NCI-H345 treated with DMSO at 0.1 percent for 48 hours (cell line): ENCODE measurements around the gene CTSW.
A peak's percentile ranks its signal among the peaks of the same experiment; 100 is the strongest.

Experiments used
- DNase-seq: peaks from one replicate; lab custom pipeline; 2025; ENCODE audit not compliant: unreplicated experiment; lab: John Stamatoyannopoulos, UW

CTSW gene

DNA sequence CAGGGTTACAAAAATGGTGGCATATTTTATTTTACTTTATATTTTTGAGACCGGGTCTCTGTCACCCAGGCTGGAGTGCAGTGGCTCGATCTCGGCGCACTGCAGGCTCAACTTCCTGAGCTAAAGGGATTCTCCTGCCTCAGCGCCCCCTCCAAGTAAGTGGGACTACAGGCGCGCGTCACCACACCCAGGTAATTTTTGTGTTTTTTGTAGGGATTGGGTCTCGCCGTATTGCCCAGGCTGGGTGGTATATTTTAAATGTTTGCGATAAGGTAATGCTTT is 21.2 kb downstream of the CTSW start:
- no peak for DNase-seq

DNA sequence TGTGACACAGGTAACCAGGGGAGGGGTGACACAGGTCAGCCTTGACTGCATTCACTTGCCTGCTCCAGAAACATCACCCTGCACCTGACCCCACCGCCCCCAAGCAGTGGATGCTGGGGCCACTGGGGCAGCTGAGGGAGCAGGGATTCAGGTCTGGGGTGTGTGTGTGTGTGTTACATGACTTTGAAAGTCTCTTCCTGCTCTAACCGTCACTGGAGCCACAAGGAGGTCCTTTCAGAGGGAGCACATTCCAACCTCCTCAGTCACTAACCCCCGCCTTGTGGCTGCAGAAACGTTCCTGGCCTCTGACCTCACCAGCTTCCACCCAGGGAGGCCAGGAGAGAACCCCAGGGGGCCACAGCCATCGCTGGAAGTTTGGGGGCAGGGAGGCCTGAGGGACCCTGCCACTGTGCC is 23.4 kb downstream of the CTSW start:
- no peak for DNase-seq

DNA sequence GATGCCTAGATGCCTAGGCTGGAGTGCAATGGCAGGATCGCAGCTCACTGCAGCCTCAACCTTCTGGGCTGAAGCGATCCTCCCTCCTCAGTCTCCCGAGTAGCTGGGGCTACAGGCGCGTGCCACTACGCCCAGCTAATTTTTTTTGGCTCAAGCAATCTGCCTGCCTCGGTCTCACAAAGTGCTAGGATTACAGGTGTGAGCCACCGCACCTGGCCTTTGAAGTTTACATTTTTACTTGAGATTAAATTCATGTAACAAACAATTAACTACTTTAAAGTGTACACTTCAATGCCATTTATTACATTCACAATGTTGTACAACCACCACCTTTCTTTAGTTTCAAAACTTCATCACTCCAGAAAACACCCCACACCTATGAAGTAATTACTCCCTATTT is 24.1 kb downstream of the CTSW start:
- DNase-seq, result no peak

DNA sequence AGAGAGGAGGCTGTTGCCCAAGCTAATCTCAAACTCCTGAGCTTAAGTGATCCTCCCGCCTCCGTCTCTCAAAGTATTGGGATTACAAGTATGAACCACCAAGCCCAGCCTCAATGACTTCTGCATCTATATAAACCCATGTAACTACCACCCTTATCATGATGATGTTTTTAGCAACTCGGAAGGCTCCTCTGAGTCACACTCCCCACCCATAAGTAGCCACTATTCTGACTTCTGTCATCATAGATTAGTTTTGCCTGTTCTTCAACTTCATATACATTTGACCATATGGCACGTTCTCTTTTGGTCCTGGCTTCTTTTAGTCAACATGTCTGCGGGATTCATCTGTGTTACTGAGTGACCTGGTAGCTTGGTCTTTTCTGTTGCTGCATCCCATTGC is 27.0 kb downstream of the CTSW start:
- DNase-seq, result no peak

DNA sequence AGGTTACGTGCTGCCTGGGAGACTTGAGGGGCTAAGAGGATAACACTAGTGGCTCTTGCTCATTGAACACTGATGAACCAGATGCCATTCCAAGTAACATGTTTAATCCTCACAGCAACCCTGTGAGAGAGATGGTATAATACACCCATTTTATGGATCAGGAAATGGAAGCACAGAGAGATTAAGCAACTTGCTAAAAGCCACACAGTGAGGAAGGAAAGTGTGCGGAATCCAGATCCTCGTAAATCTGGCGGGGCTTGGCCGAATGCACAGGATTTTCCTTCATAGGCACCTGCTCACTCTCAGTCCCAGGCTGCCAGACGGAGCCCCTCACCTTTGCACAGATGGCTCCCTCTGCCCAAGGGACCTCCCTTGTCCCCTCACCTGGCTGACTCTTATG is 28.2 kb downstream of the CTSW start:
- DNase-seq, result no peak

DNA sequence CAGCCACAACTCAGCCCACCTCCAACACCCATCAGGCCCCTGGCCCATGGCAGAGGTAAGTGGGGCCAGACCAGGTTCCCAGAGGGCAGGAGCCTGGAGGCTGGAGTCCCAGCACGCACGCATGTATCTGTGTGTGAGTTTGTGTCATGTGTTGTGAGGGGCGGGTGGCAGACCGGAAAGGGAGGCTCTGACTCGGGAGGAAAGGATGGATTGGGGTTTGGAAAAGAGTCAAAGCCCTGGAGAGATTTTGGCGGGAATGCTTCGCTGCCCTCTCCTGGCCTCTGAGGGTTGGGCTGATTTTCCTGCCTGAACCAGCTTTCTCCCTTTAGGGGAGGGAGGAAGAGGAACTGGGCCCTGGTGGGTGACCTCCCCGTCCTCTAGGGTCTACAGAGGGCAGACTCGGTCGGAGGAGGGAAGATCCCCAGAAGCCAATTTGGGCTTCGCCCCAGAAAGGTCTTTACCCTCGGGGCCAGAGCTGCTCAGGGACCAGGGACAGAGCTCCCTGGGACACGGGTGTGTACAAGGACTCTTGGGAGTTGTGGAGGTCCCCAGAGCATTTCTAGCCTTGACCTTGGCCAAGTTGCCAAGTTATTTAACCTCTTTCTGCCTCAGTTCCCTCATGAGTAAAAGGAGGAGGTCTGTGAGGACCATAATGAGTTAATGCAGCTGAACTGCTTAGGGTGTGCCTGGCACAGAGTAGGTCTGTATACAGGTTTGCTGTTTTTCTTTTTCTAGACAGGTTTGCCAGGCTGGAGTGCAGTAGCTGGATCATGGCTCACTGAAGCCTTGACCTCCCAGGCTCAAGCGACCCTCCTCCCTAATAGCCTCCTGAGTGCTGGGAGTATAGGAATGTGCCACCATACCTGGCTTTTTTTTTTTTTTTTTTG is 32.3 kb downstream of the CTSW start:
- DNase-seq, result no peak

DNA sequence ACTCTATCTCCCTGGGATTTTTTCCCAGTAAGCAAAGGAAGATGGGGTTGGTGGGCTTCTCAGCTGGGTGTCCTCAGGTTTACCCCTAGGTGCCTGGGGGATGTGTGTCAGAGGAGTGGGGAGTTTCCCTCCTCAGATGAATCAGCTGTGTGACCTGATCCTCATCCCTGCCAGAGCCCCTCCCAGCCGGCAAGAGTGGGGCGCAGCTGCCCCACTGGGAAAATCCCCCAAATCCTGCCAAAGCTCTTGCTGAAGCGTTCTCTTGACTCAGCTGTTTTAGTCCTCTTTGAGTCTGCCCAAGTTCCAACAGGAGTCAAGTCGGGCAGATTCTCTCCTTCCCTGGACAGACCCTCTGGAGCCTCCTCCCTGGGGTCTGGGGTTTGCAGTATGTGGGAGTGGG is 33.2 kb downstream of the CTSW start:
- DNase-seq, result no peak

DNA sequence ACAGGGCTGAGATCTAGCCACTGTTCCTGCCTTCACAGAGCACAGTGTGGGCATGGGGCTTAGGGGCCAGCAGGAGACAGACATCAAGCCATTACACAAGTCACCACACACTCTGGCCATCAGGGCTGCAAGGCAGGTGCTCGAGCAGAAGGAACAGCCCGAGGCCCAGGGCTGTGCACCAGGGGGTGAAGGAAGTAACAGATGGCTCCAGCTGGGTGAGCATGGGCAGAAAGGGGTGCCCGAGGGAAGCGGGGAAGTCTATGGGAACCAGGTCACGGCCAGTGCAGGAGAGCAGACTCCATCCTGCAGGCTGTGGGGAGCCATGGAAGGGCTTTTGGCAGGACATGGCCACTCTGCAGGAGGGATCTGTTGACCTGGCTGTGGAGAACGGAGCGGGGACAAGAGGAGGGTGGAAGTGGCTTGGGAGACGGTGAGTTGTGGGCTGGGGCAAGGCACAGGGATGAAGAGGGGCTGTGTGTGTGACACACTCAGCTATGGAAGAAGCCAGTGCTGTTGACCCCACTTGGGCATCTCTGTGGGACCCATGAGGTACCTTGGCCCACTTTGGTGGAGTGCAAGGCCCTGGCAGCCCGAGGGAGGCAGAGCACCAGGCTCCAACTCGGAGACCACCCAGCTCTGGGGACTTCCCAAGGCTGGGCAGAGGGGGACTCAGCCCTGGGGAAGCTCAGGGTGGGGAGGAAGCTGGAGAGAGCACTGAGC is 35.6 kb downstream of the CTSW start:
- DNase-seq, result no peak

DNA sequence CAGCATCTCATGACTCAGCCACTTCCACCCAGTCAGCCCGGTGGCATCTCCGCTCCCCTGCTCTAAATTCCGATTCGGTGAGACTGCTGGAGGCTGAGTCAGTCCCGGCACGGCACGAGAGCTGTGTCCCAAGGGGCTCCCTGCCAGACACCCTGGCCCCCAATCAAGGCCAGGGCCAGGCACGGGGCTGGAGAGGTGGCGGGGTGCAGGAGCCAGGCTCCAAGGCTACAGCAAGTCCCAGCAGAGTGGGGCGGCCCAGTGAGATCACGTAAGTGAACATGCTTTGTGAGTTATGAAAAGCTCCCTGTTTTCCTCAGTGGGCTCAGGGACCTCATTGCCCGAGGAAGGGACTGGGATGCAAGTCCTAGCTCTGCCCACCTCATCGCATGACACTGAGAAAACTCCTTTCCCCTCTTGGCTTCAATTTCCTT is 36.2 kb downstream of the CTSW start:
- DNase-seq, result no peak

DNA sequence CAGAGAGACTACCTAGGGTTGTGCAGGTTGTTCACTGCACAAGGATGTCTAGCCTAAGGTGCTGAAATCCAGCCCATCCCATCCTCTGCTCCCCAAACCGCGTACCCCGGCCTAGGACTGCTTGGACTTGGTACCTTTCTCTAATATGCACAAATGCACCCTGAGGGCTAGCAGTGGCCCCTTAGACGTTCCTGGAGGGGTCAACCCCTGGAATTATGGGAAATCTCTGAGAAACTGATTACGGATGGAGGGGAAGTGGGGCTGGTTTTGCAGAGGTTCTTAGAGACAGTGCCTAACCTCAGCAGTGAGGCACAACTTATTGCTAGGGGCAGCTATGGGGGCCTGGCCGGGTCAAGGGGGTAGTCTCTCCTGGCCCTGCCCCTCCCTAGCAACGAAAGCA is 36.8 kb downstream of the CTSW start:
- no peak for DNase-seq

DNA sequence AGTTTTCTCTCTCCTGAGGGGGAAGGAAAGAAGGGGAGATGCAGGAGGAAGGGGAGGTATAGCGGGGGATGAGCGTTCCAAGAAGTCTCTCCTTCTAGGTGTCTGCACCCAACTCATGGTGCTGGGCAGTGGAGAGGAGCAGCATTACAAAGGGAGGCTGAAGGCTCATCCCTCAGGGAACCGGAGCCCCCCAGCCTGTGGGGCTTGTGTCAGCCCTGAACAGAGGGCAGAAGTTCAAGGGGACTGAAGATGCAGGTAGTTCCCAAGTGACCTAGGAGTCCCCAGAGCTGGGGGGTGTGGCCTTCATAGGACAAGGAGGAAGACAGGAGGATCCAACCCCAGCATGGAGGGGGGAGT is 37.4 kb downstream of the CTSW start:
- no peak for DNase-seq

DNA sequence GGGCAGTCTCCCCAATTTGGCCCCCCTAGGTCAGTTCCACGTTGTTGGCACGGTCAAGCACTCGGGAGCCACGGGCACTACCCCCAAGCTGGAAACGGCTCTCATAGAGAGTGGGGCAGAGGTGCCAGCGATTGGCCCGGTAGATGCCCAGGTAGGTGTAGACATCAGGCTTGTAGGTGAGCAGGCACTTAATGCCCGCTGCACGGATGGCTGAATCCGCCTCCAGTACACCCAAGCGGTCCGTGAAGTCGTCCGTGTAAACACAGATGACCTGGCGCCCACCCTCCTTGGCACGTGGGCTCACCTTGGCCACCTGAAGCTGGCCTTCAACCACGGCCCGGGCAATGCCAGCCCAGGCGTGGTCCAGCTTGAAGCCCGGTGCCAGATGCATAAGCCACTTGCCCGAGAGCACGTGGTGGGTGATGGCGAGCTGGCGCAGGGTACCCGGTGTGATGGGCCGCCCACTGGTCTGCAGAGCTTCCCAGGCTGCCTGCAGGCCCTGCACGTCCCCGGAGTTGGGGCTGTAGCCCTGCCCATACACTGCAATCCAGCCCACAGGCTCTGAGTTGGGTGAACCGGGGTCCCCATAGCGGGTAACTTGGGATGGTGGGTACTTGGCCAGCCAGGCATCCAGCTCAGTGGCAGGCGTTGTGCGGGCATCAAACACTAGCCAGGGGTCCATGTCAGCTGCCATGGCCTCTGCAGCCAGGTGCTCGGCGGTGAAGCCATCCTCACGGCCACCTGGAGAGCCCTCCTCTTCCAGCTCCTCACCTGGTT is 38.0 kb downstream of the CTSW start:
- no peak for DNase-seq

DNA sequence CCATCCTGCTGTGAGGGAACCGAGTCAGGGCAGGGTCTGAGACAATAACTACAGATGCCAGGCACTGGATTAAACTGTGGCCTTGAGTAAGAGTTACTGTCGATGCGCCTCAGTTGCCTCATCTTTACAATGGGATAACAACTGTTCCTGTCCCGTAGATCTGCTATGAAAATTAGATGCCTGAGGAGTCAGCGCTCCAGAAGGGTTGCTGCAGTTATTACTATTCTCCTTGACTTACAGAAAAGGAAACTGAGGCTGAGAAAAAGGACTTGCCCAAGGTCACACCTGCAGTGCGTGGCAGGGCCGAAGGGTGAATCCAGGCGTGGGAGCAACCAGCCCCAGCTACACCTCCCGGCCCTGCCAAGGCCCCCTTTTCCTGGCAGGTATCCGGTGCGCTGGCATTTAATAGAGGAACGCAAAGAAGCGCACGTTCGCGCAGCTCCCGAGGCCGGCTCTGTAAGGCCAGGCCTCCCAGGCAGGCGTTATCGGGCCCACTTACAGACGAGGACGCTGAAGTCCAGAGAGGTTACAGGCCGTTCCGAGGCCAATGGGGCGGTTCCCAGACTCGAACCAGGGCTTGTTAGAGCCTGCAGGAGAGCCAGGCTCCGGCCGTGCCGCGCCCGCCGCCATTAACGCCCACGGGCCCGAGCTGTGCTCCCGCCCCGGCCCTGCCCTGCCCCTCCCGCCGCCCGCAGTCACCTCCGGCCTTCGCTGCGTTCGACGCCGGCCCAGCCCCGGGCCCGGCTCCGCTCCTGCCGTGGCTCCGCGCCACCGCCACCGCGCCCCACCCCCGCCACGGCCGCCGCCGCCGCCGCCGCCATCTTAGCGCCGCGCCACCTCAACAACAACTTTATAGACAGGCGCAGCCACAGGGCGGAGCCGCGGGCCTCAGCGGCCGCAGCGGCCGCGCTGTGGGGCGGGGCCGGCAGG is 38.8 kb downstream of the CTSW start, which contains the start of gene C11orf68:
Gene C11orf68 (minus strand): TSS at position 852 of the 930 bp plus-strand sequence. CDS start 31 bp downstream, at position 821.
- DNase-seq, result no peak

DNA sequence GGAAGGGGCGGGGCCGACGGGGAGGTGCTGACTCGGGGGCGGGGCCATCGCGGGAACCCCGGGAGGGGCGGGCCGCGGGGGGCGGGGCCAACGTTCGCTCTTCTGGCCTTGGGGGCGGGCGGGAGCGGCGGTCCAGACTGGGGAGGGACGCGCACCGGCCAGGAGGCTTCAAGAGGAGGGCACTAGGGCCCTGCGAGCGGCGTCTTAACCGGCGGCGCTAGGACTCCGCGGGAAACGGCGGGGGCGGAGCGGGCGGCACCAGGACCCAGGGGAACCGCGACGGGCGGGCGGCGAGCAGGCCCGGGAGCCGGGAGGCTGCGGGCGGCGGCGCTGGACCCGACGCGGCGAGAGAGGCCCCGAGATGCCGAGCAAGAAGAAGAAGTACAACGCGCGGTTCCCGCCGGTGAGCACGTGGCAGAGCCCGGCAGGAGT is 39.5 kb downstream of the CTSW start, which contains the start of gene DRAP1:
Gene DRAP1 (plus strand): TSS at position 286 of the 432 bp plus-strand sequence. CDS start 76 bp downstream, at position 362.
- DNase-seq, result peak; percentile 98

DNA sequence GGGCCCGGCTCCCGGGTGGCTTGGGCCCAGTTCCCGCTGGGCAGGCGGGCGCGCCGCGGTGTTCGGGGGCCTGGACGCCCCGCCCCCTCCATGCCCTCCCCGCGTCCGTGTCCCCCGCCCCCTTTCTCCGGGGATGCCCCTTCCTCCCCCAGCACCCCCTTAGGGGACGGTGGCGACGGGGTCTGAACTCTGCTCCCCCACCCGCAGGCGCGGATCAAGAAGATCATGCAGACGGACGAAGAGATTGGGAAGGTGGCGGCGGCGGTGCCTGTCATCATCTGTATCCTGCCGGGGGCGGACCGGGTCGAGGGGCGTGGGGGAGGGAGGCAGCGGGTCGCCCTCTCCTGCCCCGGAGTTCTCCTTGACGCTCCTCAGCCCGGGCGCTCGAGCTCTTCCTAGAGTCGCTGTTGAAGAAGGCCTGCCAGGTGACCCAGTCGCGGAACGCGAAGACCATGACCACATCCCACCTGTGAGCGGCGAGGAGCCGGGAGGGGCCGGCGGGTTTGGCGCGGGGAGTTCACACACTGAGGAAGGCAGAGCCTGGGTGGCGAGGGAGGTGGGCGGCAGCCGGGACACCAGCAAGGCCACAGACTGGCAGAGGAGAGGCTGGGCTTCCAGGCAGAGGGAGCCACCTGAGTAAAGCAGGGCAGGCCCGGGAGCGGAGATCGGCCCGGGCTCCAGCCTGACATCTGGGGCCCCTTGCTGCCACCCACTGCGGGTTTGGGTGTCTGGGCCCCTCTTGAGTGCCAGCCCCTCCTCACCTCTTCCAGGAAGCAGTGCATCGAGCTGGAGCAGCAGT is 40.1 kb downstream of the CTSW start:
- DNase-seq, result no peak

DNA sequence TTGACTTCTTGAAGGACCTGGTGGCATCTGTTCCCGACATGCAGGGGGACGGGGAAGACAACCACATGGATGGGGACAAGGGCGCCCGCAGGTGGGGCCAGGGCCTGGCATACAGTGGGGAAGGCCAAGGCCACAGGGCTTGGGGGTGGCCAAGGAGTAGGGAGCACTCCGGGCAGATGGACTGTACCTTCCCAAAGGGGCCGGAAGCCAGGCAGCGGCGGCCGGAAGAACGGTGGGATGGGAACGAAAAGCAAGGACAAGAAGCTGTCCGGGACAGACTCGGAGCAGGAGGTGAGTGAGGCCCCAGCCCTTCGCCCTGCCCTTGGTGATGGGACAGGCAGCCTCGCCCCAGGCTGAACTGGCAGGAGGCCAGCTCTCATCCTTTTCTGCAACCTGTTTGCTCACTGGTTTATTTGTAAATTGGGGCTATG is 40.8 kb downstream of the CTSW start:
- DNase-seq, result no peak

DNA sequence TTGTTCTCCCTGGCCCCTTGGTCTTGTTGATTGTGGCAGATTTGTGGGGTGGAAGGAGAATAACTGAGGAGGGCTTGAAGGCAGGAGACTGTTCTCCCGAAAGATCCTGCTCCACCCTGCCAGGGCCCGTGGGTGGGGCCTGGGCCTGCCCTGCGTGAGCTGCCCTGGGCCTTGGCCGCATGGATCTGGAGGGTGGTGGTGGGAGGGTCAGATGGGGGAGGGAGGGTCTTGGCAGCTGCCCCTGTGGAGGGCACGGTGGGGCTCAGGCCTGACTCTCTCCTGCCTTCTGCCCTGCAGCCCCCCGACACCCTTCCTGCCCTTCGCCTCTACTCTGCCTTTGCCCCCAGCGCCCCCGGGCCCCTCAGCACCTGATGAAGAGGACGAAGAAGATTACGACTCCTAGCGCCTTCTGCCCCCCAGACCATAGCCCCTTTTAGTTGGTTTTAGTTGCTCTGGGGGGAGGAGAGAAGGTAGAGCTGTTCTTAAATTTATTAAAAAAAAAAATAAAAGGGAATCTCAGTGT is 41.5 kb downstream of the CTSW start:
- no peak for DNase-seq

DNA sequence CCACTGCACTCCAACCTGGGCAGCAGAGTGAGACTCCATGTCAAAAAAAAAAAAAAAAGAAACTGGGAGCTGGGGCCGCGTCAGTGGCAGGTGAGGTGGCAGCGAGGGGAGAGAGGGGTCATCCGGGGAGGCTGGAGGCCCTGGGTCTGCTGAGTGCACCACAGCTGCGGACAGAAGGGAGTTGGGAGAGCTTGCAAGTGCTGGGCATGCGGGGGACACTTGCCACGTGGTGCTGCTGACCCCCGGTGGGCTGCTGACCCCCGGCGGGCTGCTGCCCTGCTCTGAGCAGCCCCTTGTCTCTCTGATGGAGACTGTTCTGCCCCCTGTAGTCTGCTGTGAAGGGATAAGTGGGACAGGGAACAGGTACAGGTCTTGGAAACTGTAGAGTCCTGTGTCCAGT is 42.2 kb downstream of the CTSW start:
- DNase-seq, result no peak

DNA sequence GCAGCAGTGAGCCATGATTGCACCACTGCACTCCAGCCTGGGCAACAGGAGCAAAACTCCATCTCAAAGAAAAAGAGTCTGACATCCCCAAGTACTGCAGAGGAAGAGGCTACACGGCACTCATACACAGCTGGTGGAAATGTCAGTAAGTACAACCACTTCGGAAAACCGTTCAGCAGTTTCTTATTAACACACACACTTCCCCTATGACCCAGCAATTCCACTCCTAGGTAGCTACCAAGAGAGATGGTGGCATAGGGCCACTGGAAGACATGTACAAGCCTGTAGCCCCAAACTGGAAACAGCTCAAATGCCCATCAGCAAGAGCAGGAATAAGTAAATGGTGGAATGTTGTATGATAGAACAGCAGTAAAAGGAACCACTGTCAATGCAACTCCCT is 42.9 kb downstream of the CTSW start:
- DNase-seq, result no peak
